ENCODE results near the gene KITLG.
"Not testable (repeated sequence)": the region's sequence is repeated elsewhere in the genome, so short reads cannot be mapped to it uniquely, and the experiment has no call there.

KITLG gene

GRCh38 chr12:88493636-88494035 is 86.6 kb downstream of the KITLG start:
- no peak for DNase-seq (ENCODE audit: low read depth)

- no peak for DNase-seq (ENCODE audit: low read depth)
These were observed 89.8 kb downstream of the KITLG start for GRCh38 chr12:88490425-88490824.

GRCh38 chr12:88472775-88473174 is 107.5 kb downstream of the KITLG start:
- DNase-seq (ENCODE audit: low read depth): no peak

- DNase-seq (ENCODE audit: low read depth): no peak
These were observed 108.0 kb downstream of the KITLG start for GRCh38 chr12:88472248-88472647.

GRCh38 chr12:88471331-88472045 is 108.8 kb downstream of the KITLG start:
- no peak for DNase-seq (ENCODE audit: low read depth)

- no peak for DNase-seq (ENCODE audit: low read depth)
These were observed 111.1 kb downstream of the KITLG start for GRCh38 chr12:88469154-88469553.

- DNase-seq (ENCODE audit: low read depth): no peak
These were observed 111.7 kb downstream of the KITLG start for GRCh38 chr12:88468581-88468980.

- DNase-seq (ENCODE audit: low read depth): not testable (repeated sequence)
These were observed 113.6 kb downstream of the KITLG start for GRCh38 chr12:88466708-88467107.

- no peak for DNase-seq (ENCODE audit: low read depth)
These were observed 121.9 kb downstream of the KITLG start for GRCh38 chr12:88458327-88458726.

- DNase-seq (ENCODE audit: low read depth): no peak
These were observed 126.9 kb downstream of the KITLG start for GRCh38 chr12:88453323-88453722.

- no peak for DNase-seq (ENCODE audit: low read depth)
These were observed 129.1 kb downstream of the KITLG start for GRCh38 chr12:88451205-88451604.

- no peak for DNase-seq (ENCODE audit: low read depth)
These were observed 130.1 kb downstream of the KITLG start for GRCh38 chr12:88450136-88450535.

- no peak for DNase-seq (ENCODE audit: low read depth)
These were observed 131.8 kb downstream of the KITLG start for GRCh38 chr12:88448337-88448915.

- DNase-seq (ENCODE audit: low read depth): no peak
These were observed 134.4 kb downstream of the KITLG start for GRCh38 chr12:88445705-88446394.

- DNase-seq (ENCODE audit: low read depth): no peak
These were observed 135.8 kb downstream of the KITLG start for GRCh38 chr12:88444481-88444880.

Measured in T follicular helper cell (primary cell).